Stimulated activated CD4-positive, alpha-beta T cell treated with anti-CD3 and anti-CD28 coated beads, Interleukin-12 subunit alpha, Interleukin-12 subunit beta, amount 100 ng/mL, for 48 hours (primary cell): ENCODE results near the gene RPS6KA2.

ENCODE experiments used
- DNase-seq, 3 donors: peaks; one replicate each; pipeline ENCODE4 v3.0.0-alpha.2; 2020; ENCODE audit warnings: low read depth in 2 of 3, low spot score in 1 of 3

RPS6KA2 gene

GRCh38 chr6:166430269-166430668 lies 196.8 kb downstream of the RPS6KA2 start:
- DNase-seq = no peak

- no peak for DNase-seq
Observed at GRCh38 chr6:166424431-166424830, 202.6 kb downstream of the RPS6KA2 start.

GRCh38 chr6:166423781-166424180 lies 203.3 kb downstream of the RPS6KA2 start:
- DNase-seq = no peak

- no peak for DNase-seq
Observed at GRCh38 chr6:166423051-166423745, 203.9 kb downstream of the RPS6KA2 start.

- DNase-seq = no peak
Observed at GRCh38 chr6:166422201-166422940, 204.7 kb downstream of the RPS6KA2 start.

- no peak for DNase-seq
Observed at GRCh38 chr6:166420351-166420750, 206.7 kb downstream of the RPS6KA2 start.

GRCh38 chr6:166419717-166420116 lies 207.3 kb downstream of the RPS6KA2 start:
- DNase-seq = no peak

- peak; percentile 38 to 56 (median 49) for DNase-seq
Observed at GRCh38 chr6:166419286-166419685, 207.8 kb downstream of the RPS6KA2 start.

- DNase-seq = no peak
Observed at GRCh38 chr6:166418691-166419143, 208.3 kb downstream of the RPS6KA2 start.

- DNase-seq = peak in 1 of 3 donors; percentile 30
Observed at GRCh38 chr6:166417285-166417691, 209.8 kb downstream of the RPS6KA2 start.

GRCh38 chr6:166415833-166416347 lies 211.2 kb downstream of the RPS6KA2 start:
- no peak for DNase-seq

- DNase-seq = peak in 1 of 3 donors; percentile 14
Observed at GRCh38 chr6:166415306-166415705, 211.7 kb downstream of the RPS6KA2 start.

- no peak for DNase-seq
Observed at GRCh38 chr6:166413491-166413951, 213.5 kb downstream of the RPS6KA2 start.

GRCh38 chr6:166412911-166413384 lies 214.1 kb downstream of the RPS6KA2 start:
- no peak for DNase-seq

GRCh38 chr6:166412156-166412910 lies 214.7 kb downstream of the RPS6KA2 start:
- no peak for DNase-seq

GRCh38 chr6:166411721-166412151 lies 215.3 kb downstream of the RPS6KA2 start:
- DNase-seq = no peak

- DNase-seq = no peak
Observed at GRCh38 chr6:166411271-166411670, 215.8 kb downstream of the RPS6KA2 start.

GRCh38 chr6:166410426-166410935 lies 216.6 kb downstream of the RPS6KA2 start:
- DNase-seq = no peak

GRCh38 chr6:166408936-166409755 lies 217.9 kb downstream of the RPS6KA2 start:
- no peak for DNase-seq

GRCh38 chr6:166406197-166406596 lies 220.9 kb downstream of the RPS6KA2 start:
- no peak for DNase-seq
